ENCODE results near the gene PFDN2. TPM values are rescaled to one million over a fixed set of nuclear protein-coding genes. Genes with fewer than 3 reads are reported as not detected.

The PFDN2 gene
- total RNA-seq, 4 donors from 2014 or later = 26.2 to 40.8 (median 31.4) TPM

DNA sequence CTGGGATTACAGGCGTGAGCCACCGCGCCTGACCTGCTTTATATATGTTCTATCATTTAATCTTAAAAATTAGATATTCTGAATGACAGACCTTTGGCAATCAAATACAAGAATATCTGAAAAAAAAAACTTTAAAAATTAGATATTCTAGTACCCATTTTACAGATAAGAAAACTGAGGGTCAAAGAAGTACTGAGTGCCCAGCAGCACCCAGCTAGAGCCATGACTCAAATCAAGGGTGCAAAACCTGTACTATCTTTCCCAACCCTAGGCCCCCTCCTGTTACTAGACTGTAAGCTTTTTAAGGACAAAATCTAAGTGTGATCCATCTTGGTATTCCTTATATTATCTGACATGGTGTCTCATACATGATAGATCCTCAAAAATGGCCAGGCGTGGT lies 56.4 kb downstream of the PFDN2 start:
- H3K4me3 ChIP-seq = no peak overlapping the region
- H3K9me3 ChIP-seq = no peaks in the 10 kb centered on the region
- no peak for TF ChIP-seq POLR2AphosphoS5 (IDR thresholded peaks at IDR 0.05)
- TF ChIP-seq, protein P1, sequence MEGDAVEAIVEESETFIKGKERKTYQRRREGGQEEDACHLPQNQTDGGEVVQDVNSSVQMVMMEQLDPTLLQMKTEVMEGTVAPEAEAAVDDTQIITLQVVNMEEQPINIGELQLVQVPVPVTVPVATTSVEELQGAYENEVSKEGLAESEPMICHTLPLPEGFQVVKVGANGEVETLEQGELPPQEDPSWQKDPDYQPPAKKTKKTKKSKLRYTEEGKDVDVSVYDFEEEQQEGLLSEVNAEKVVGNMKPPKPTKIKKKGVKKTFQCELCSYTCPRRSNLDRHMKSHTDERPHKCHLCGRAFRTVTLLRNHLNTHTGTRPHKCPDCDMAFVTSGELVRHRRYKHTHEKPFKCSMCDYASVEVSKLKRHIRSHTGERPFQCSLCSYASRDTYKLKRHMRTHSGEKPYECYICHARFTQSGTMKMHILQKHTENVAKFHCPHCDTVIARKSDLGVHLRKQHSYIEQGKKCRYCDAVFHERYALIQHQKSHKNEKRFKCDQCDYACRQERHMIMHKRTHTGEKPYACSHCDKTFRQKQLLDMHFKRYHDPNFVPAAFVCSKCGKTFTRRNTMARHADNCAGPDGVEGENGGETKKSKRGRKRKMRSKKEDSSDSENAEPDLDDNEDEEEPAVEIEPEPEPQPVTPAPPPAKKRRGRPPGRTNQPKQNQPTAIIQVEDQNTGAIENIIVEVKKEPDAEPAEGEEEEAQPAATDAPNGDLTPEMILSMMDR (IDR thresholded peaks at IDR 0.05) = no peak
- TF ChIP-seq EP300 (IDR thresholded peaks at IDR 0.05) = no peak
- no peak for TF ChIP-seq POLR2A (IDR thresholded peaks at IDR 0.05)
- no peak overlapping the region for H3K27ac ChIP-seq
- ATAC-seq = no peak
- 95 to 100% methylated on average over 3 of the region's 4 CpGs for WGBS, 2 donors (ENCODE audit: low coverage in 1 of 2)
- peaks cover 41% of the 10 kb centered on the region for H3K27me3 ChIP-seq
- no peaks in the 10 kb centered on the region for H3K4me1 ChIP-seq
- no peaks in the 10 kb centered on the region for H3K36me3 ChIP-seq

DNA sequence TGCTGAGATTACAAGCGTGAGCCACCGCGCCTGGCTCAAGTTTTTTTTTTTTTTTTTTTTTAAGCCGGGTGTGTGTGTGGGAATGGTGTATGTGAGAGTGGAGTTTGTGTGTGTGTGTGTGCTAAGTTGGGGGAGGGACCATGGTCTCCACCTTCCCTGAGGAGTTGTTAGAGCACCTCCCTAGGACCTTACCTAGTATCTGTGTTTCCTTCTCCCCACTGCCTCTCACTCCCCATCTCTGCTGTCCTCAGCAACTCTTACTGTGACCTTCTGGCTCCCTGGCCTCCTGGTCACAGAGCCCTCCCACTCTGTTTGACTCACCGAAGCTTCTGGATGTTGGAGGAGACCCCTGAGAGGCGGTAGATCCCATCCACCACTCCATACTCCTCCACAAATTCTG lies 58.5 kb downstream of the PFDN2 start:
- TF ChIP-seq EP300 (IDR thresholded peaks at IDR 0.05) (no peak), POLR2A (IDR thresholded peaks at IDR 0.05) (no peak), POLR2AphosphoS5 (IDR thresholded peaks at IDR 0.05) (no peak)
- TF ChIP-seq, protein P1 (IDR thresholded peaks at IDR 0.05) = no peak
- Histone ChIP-seq H3K36me3 (no peaks in the 10 kb centered on the region), H3K9me3 (no peaks in the 10 kb centered on the region), H3K27me3 (peaks cover 47% of the 10 kb centered on the region), H3K27ac (no peak overlapping the region), H3K4me1 (no peaks in the 10 kb centered on the region), H3K4me3 (no peak overlapping the region)
- whole genome bisulfite sequencing, 2 donors (ENCODE audit: low coverage in 1 of 2) = 49 to 86% methylated on average over 4 of the region's 6 CpGs
- ATAC-seq = no peak

DNA sequence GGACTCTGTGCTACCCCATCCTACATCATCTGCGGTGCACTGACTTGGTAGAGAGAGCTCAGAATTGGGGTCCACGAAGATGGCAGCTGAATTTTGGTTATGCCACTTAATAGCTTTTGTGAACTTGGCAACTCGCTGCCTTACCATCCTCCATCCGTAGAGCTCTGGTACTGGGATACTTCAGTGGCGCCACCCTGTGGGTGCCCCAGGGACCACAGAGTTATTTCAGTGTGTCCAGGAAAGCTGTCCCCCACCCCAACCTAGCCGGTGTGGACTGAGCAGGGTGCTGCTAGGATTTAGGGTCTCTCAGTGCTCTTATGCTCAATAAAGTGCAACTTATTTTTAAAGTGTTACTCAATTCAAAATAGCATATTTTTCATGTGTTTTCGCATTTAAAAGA lies 63.0 kb downstream of the PFDN2 start:
- TF ChIP-seq POLR2AphosphoS5 (IDR thresholded peaks at IDR 0.05) = no peak
- TF ChIP-seq EP300 (IDR thresholded peaks at IDR 0.05) = no peak
- TF ChIP-seq POLR2A (IDR thresholded peaks at IDR 0.05) = no peak
- TF ChIP-seq, protein P1 (IDR thresholded peaks at IDR 0.05) = no peak
- peaks cover 0 to 5% of the 10 kb centered on the region in 2 donors for H3K36me3 ChIP-seq
- no peak for ATAC-seq
- H3K27ac ChIP-seq = no peak overlapping the region
- no peaks in the 10 kb centered on the region for H3K4me1 ChIP-seq
- H3K9me3 ChIP-seq = no peaks in the 10 kb centered on the region
- H3K27me3 ChIP-seq = peaks cover 51% of the 10 kb centered on the region
- 88 to 89% methylated on average over 1 to 4 of the region's 7 CpGs for WGBS, 2 donors (ENCODE audit: low coverage in 1 of 2)
- no peak overlapping the region for H3K4me3 ChIP-seq

DNA sequence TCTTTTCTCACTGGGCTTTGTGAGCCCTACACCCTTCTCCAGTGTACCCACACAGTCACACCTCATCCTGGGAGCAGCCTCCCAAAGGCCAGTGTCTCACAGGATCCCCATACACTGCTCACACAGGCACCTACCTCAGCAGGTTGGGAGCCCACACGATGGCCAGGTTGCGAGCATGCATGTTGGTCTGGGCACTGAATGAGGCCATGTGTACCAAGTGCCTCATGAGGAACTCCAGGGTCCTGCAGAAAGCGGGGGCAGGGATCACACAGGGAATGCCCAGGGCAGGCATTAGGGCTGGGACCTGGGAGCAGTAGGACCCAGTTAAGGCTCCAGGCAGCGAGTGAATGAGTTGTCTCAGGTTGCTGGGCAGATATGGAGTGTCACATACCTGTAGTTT lies 63.6 kb downstream of the PFDN2 start:
- H3K27ac ChIP-seq = no peak overlapping the region
- H3K36me3 ChIP-seq = peaks cover 0 to 5% of the 10 kb centered on the region in 2 donors
- no peaks in the 10 kb centered on the region for H3K4me1 ChIP-seq
- WGBS, 2 donors (ENCODE audit: low coverage in 1 of 2) = 50% methylated on average over 1 of the region's 4 CpGs; no CpG with 5 or more reads in 1 of the 2 donors
- H3K4me3 ChIP-seq = no peak overlapping the region
- TF ChIP-seq, protein P1 (IDR thresholded peaks at IDR 0.05) = no peak
- no peak for TF ChIP-seq EP300 (IDR thresholded peaks at IDR 0.05)
- no peak for TF ChIP-seq POLR2AphosphoS5 (IDR thresholded peaks at IDR 0.05)
- no peak for TF ChIP-seq POLR2A (IDR thresholded peaks at IDR 0.05)
- H3K9me3 ChIP-seq = no peaks in the 10 kb centered on the region
- peaks cover 47% of the 10 kb centered on the region for H3K27me3 ChIP-seq
- ATAC-seq = no peak

DNA sequence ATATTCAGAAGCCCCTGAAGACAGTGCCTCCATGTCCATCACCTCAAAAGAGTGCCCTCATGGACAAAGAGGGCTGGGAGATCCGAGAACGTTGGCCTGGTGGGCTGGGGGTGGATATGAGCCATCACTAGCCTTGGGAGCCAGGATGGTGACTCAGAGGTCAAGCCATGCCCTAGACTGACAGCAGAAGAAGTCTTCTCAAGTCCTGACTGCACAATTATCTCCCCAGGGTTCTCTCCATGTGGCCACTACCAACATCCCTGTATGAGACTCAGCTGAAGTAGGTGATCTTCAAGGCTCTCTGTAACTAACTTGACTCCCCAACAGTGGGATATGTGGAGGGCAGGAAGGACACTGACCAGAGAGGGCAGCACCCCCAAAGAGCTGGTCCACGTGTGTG lies 64.9 kb downstream of the PFDN2 start:
- Histone ChIP-seq H3K27ac (no peak overlapping the region), H3K9me3 (no peaks in the 10 kb centered on the region), H3K4me3 (no peak overlapping the region), H3K4me1 (no peaks in the 10 kb centered on the region), H3K36me3 (peaks cover 0 to 9% of the 10 kb centered on the region in 2 donors), H3K27me3 (peaks cover 43% of the 10 kb centered on the region)
- WGBS, 2 donors (ENCODE audit: low coverage in 1 of 2) = 33% methylated on average over 1 of the region's 3 CpGs; no CpG with 5 or more reads in 1 of the 2 donors
- TF ChIP-seq POLR2A (IDR thresholded peaks at IDR 0.05) = no peak
- TF ChIP-seq, protein P1 (IDR thresholded peaks at IDR 0.05) = no peak
- TF ChIP-seq POLR2AphosphoS5 (IDR thresholded peaks at IDR 0.05) = no peak
- no peak for TF ChIP-seq EP300 (IDR thresholded peaks at IDR 0.05)
- no peak for ATAC-seq
